IPS-20b (cell line): Measurements from ENCODE around the gene NR2E1.

ENCODE experiments used
- H3K27ac ChIP-seq: one replicate; pipeline ENCODE4 v1.5.1; 2013; ENCODE audit warnings: low read length
- H3K27me3 ChIP-seq: 2 replicates; pipeline ENCODE4 v1.6.1; 2013; ENCODE audit warnings: mild to moderate bottlenecking, low read length, inconsistent platforms; ENCODE audit not compliant: insufficient read depth
- H3K36me3 ChIP-seq: 2 replicates; pipeline ENCODE4 v1.6.1; 2013; ENCODE audit warnings: low read depth, mild to moderate bottlenecking, inconsistent platforms, low read length, moderate library complexity; ENCODE audit not compliant: insufficient read depth
- H3K4me1 ChIP-seq: 2 replicates; pipeline ENCODE4 v1.6.1; 2013; ENCODE audit warnings: mild to moderate bottlenecking, control low read depth, inconsistent platforms, low read length, moderate library complexity; ENCODE audit not compliant: insufficient read depth
- H3K4me3 ChIP-seq: 2 replicates; pipeline ENCODE4 v1.5.1; 2013; ENCODE audit warnings: mild to moderate bottlenecking, low read length, inconsistent platforms
- H3K9ac ChIP-seq: 2 replicates; pipeline ENCODE4 v1.6.1; 2013; ENCODE audit warnings: low read depth, mild to moderate bottlenecking, inconsistent platforms, low read length, moderate library complexity
- H3K9me3 ChIP-seq: 2 replicates; pipeline ENCODE4 v1.6.1; 2013; ENCODE audit warnings: mild to moderate bottlenecking, low read depth, low read length, inconsistent platforms; ENCODE audit not compliant: insufficient read depth

The NR2E1 gene

DNA sequence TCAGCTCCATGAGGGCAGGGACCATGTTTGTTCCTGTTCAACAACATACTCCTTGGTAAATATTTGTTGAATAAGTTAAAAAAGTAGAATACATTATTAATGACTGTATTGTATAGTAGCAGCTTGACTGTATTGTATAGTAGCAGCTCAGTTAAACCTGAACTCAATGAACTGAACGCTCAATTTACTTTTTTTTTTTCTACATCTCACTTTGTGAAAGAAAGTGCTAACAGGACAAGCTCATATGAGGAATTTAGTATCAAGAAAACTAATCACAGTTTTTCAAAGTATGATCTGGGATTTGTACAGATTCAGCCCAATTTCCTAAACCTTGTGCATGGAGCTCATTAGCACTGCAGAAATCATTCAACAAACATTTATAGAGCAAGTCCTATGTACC, 38.8 kb upstream of the NR2E1 start:
- Histone ChIP-seq H3K9ac (no peak overlapping the region), H3K4me3 (no peak overlapping the region), H3K27me3 (peaks cover 100% of the 10 kb centered on the region), H3K36me3 (no peaks in the 10 kb centered on the region), H3K9me3 (no peaks in the 10 kb centered on the region), H3K27ac (no peak overlapping the region), H3K4me1 (peaks cover 6% of the 10 kb centered on the region; the same call in 1 of the 2 replicates)

DNA sequence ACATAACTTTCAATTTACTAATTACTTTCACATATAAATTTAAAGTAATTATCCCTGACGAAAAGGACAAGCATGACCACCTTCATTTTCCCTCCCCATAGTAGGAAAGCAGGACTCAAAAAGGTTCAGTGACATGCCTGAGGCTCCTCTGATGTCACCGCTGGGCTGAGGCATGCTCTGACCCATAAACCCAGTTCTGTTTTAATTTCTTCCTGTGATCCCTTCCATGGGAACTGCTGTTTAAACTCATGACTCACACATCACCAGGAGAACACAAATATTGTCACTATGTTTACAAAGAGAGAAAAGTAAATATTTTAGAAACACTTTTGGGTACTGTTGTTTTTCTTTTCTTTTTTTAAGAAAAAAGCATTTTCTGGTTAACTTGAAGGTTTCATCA, 38.0 kb upstream of the NR2E1 start:
- no peaks in the 10 kb centered on the region for H3K9me3 ChIP-seq
- H3K4me3 ChIP-seq: no peak overlapping the region
- H3K27ac ChIP-seq: no peak overlapping the region
- H3K36me3 ChIP-seq: no peaks in the 10 kb centered on the region
- H3K4me1 ChIP-seq: peaks cover 6% of the 10 kb centered on the region; the same call in 1 of the 2 replicates
- no peak overlapping the region for H3K9ac ChIP-seq
- peaks cover 100% of the 10 kb centered on the region for H3K27me3 ChIP-seq

DNA sequence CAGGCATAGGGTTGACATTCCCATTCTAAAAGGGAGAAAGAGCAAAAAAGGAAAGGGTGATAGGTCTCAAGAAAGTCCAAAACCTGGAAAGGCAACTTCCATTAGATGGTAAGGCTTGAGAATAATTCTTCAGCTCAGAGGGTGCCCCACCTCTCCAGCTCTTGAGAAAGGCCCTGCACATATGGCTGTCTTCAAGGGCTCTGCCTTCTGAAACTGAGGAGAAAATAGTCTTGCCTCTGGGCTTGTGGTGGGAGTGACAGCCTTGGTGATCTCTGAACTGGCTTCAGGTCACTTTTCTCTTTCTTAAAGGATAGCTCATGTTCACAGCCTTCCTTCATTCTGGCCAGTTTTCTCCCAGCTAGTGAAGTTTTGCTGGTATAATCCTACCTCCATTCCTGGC, 35.6 kb upstream of the NR2E1 start:
- no peak overlapping the region for H3K27ac ChIP-seq
- H3K9ac ChIP-seq: no peak overlapping the region
- no peaks in the 10 kb centered on the region for H3K9me3 ChIP-seq
- H3K4me1 ChIP-seq: peaks cover 15% of the 10 kb centered on the region; the same call in 1 of the 2 replicates
- peaks cover 100% of the 10 kb centered on the region for H3K27me3 ChIP-seq
- no peaks in the 10 kb centered on the region for H3K36me3 ChIP-seq
- H3K4me3 ChIP-seq: no peak overlapping the region

DNA sequence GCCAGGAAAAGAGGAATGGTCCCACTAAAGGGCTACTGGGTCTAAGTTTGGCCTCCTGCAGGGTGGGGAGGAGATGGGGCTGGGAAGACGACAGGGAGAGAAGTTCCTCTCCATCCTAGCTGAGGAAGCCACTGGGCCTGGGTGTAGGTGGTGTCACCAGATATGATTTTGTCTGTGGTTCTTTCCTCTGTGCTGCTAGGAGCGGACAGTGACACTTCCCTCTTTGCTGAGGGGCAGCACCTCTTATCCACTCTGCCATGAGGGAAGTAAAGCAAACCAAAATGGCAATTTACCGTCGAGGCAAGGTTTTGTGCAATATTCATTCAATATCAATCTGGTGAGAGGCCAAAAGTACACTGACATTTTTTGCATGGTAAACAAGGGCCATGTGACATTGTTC, 33.0 kb upstream of the NR2E1 start:
- Histone ChIP-seq H3K9me3 (no peaks in the 10 kb centered on the region), H3K4me3 (no peak overlapping the region), H3K36me3 (no peaks in the 10 kb centered on the region), H3K27ac (no peak overlapping the region), H3K27me3 (peaks cover 98% of the 10 kb centered on the region), H3K4me1 (peaks cover 15% of the 10 kb centered on the region; the same call in 1 of the 2 replicates), H3K9ac (no peak overlapping the region)

DNA sequence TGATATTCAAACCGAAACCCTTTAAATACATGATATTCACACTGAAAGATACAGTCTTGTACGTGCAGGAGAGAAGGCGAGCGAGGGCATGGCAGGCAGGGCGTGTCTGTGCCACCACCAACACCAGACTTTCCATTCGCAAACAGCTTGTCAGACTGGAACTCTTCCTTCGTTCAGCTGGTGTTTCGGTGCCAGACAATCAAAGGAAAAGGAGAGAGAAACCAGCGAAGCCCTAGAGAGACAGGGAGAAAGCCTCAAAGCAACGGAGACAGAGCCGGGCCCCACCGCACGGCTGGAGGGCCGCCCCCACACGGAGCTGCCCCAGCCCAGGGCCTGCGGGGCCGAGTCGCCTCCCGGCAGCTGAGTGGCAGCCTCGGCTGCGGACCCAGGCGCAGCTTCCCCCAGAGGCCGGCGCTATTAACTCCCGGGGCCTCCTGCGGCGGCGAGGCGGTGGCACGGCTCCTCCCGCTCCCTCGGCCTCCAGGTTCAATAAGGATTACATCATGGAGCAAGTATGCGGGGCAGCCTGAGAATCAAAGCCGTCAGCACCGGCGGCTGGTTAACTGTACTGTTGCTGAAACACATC, 32.1 kb upstream of the NR2E1 start:
- H3K4me3 ChIP-seq: peak overlapping the region; percentile 64; the same call in 1 of the 2 replicates
- no peak overlapping the region for H3K27ac ChIP-seq
- peak overlapping the region; percentile 65; the same call in 1 of the 2 replicates for H3K9ac ChIP-seq
- peaks cover 96% of the 10 kb centered on the region for H3K27me3 ChIP-seq
- no peaks in the 10 kb centered on the region for H3K9me3 ChIP-seq
- no peaks in the 10 kb centered on the region for H3K36me3 ChIP-seq
- peaks cover 15% of the 10 kb centered on the region; the same call in 1 of the 2 replicates for H3K4me1 ChIP-seq

DNA sequence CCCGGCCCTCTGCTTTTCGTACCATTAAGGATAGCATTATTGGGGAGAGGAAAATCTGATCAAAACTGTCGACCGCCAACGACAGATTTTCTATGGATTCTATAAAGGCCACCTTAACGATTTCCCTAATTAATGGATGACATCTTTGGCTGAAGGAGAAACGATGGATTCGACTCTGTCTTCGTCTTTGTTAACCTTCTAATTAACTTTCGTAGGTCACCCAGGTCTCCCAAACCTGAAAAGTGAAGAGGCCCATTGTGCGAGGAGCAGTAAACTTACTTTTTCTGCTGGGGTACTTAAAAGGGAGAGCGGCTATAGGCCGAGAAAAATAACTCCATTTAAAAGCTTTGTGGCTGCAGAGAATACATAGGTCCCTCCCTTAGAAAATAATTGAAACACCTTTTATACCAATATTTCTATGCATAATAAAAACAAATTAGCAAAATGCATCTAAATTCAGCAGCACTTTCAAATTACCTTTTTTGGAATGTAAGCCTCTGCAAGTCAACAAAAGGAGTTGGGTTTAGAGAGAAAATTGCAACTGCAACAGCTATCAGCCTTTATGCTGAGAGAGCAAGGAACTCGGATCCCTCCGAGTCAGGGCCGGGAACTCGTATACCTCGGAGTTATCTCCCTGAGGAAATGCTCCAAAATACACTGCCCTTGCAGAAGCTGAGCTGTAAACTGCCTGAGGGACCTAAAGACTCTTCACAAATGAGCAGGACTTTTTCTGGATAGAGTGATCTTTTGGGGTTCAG, 31.4 kb upstream of the NR2E1 start:
- no peak overlapping the region for H3K27ac ChIP-seq
- H3K9me3 ChIP-seq: no peaks in the 10 kb centered on the region
- peak overlapping the region; percentile 64 for H3K4me3 ChIP-seq
- peaks cover 15% of the 10 kb centered on the region; the same call in 1 of the 2 replicates for H3K4me1 ChIP-seq
- H3K9ac ChIP-seq: peak overlapping the region; percentile 65; the same call in 1 of the 2 replicates
- peaks cover 89% of the 10 kb centered on the region for H3K27me3 ChIP-seq
- no peaks in the 10 kb centered on the region for H3K36me3 ChIP-seq

DNA sequence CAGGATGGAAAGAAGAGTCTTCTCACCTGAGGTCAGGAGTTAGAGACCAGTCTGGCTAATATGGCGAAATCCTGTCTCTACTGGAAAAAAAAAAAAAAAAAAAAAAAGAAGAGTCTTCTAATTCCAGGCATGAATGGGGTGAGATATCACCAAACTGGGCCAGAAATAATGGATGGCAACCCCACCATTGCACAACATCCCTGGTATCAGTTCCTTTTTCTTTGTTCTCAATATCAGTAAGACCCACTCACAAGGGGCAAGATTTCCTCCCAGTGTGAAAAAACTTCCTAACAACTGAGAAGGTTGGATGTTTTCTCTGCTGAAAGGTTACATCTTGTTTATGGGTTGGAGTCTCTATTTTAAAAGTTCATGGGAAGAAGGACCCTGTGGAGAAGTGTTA, 23.6 kb upstream of the NR2E1 start:
- Histone ChIP-seq H3K9me3 (no peaks in the 10 kb centered on the region), H3K27me3 (peaks cover 28% of the 10 kb centered on the region), H3K4me3 (no peak overlapping the region), H3K9ac (no peak overlapping the region), H3K27ac (no peak overlapping the region), H3K36me3 (no peaks in the 10 kb centered on the region), H3K4me1 (no peaks in the 10 kb centered on the region)

DNA sequence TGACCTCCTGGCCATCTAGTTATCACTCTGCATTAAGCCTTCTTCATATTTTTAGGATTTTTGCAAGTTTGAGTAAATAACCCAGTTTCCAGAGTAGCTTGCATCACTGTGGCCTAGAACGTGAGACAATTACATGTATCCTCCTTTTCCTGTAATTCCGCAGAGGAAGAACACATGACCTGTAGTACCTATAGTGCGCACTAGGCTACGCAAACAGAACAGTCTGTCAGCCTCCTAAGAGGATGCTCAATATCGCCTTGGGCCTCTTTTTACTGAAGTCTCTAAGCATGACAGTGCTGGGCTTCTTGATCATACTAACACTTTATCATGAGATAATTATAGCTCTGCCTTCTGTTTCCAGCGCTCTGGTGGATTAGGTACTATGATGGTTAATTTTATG, 20.2 kb upstream of the NR2E1 start:
- no peaks in the 10 kb centered on the region for H3K9me3 ChIP-seq
- H3K27me3 ChIP-seq: peaks cover 22% of the 10 kb centered on the region
- H3K4me1 ChIP-seq: no peaks in the 10 kb centered on the region
- H3K4me3 ChIP-seq: no peak overlapping the region
- no peak overlapping the region for H3K27ac ChIP-seq
- no peak overlapping the region for H3K9ac ChIP-seq
- H3K36me3 ChIP-seq: no peaks in the 10 kb centered on the region

DNA sequence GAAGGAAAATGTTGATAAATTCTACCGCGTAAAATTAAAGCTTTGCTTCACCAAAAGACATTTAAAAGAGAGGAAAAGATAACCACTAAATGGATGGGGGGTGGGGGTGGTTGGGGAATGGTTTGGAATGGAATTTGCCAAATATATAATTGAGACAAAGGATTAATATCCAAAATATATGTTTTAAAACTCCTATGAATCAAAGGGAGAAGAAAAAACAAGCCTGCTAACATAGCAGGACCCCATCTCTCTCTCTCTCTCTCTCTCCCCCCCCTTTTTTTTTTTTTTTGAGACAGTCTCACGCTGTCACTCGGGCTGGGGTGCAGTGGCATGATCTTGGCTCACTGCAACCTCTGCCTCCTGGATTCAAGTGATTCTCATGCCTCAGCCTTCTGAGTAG, 13.4 kb upstream of the NR2E1 start:
- Histone ChIP-seq H3K36me3 (no peaks in the 10 kb centered on the region), H3K4me1 (peaks cover 3% of the 10 kb centered on the region; the same call in 1 of the 2 replicates), H3K9me3 (no peaks in the 10 kb centered on the region), H3K27me3 (peaks cover 71% of the 10 kb centered on the region), H3K4me3 (no peak overlapping the region), H3K9ac (no peak overlapping the region), H3K27ac (no peak overlapping the region)

DNA sequence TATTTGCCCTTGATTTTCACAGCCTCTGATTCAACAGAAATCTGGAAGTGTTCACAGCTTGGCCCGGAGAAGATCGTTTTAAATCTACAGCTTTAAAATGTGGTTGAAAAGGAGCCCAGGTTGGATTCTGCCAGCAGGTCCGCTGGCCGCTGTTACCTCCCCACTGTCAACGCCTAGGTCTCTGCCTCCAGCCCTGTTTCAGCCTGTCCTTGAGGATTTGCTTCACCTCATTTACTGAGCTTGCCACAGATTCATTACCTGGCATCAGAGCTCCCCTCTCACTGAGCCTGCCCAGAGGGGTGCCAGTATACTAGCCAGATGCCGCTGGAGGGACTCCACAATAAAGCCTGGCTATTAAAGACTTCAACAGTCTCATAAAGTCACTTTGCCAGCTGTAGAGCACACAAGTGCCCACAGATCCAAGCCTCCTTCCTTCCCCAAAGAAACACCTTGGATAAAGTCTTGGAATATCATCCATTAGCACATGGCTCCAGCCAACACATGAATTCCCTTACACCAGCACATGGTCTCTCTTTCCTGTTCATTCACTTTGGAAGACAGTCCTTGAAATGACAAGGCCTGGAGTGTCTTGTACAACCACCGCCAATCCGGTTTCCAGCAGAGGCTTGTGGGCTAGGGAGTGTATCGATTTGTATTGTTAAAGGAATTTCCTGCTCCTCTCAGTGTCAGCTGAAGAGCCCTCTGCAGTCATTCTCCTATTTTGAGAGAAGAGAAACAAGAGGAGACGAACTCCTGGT, 9.5 kb upstream of the NR2E1 start:
- Histone ChIP-seq H3K27me3 (peaks cover 98% of the 10 kb centered on the region), H3K36me3 (no peaks in the 10 kb centered on the region), H3K4me1 (peaks cover 3% of the 10 kb centered on the region; the same call in 1 of the 2 replicates), H3K9ac (no peak overlapping the region), H3K4me3 (no peak overlapping the region), H3K9me3 (no peaks in the 10 kb centered on the region), H3K27ac (no peak overlapping the region)

DNA sequence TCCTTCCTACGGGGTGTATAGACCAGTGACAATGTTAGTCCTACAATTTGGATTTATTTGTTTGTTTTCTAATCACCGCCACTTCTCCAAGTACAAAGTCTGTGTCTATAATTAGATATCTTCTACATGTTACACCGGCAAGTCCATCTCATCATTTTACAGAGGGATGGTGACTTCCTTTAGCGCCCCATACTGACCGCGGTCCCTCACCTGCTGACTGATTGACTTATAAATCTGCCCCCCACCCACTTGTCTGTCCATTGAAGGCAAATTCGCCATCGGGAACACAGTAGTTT, 8.9 kb upstream of the NR2E1 start:
- Histone ChIP-seq H3K27me3 (peaks cover 100% of the 10 kb centered on the region), H3K27ac (no peak overlapping the region), H3K4me3 (peak overlapping the region; percentile 31; the same call in 1 of the 2 replicates), H3K36me3 (no peaks in the 10 kb centered on the region), H3K9ac (no peak overlapping the region), H3K4me1 (peaks cover 3% of the 10 kb centered on the region; the same call in 1 of the 2 replicates), H3K9me3 (no peaks in the 10 kb centered on the region)
